IPS-18a (cell line): ENCODE measurements around the gene DPEP1.
"Not testable (repeated sequence)": the region's sequence is repeated elsewhere in the genome, so short reads cannot be mapped to it uniquely, and the experiment has no call there.

Experiments
- H3K27ac ChIP-seq: one replicate; pipeline ENCODE4 v1.5.1; 2013; ENCODE audit warnings: low read length
- H3K27me3 ChIP-seq: one replicate; pipeline ENCODE4 v1.6.1; 2013; ENCODE audit warnings: mild to moderate bottlenecking, low read length; ENCODE audit not compliant: control insufficient read depth, insufficient read depth
- H3K36me3 ChIP-seq: one replicate; pipeline ENCODE4 v1.6.1; 2013; ENCODE audit warnings: low read depth, low read length; ENCODE audit not compliant: control insufficient read depth
- H3K4me1 ChIP-seq: one replicate; pipeline ENCODE4 v1.6.1; 2013; ENCODE audit warnings: low read depth, low read length; ENCODE audit not compliant: control insufficient read depth
- H3K4me3 ChIP-seq: one replicate; pipeline ENCODE4 v1.5.1; 2013; ENCODE audit warnings: low read length
- H3K9ac ChIP-seq: one replicate; pipeline ENCODE4 v1.6.1; 2013; ENCODE audit warnings: mild to moderate bottlenecking, low read length, moderate library complexity
- H3K9me3 ChIP-seq: one replicate; pipeline ENCODE4 v1.6.1; 2013; ENCODE audit warnings: low read depth, low read length; ENCODE audit not compliant: control insufficient read depth

DPEP1 gene

DNA sequence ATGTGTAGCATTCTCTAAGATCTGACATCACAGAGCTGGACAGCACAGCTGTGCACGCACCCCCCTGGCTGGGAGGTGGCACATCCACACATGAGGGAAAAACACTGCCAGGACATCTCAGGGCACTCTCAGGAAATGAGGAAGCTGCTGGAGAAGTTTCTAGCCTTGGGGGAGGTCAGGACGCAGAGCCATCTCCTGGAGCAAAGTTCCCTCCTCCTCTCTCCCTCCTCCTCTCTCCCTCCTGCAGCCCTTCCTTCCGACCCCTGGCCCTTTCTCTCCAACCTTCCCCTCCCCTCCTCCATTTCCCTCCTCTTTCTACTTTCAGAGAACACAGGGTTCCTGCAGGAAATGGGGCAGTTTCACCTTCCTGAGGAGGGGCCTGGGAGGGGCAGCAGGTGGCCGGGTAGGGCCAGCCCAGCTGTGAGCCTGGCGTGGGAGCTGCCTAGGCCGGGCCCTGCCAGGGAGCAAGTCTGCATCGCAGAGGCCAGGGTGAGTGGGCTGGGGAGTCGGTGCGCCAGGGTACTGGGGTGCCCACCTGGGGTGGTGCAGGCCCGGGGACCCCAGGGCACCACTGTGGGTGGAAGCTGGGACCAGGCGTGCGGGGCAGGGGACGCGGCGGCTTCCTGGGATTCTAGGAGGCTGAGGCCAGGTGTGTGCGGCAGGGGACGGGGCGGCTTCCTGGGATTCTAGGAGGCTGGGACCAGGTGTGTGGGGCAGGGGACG is at the start of gene DPEP1:
Gene DPEP1, plus strand, starts transcription at position 412 of the 723 bp plus-strand sequence. CDS start 16,769 bp downstream, outside the sequence.
- no peak within 1 kb of the TSS for H3K27ac ChIP-seq
- H3K9me3 ChIP-seq = no peaks in the 10 kb centered on the region
- H3K36me3 ChIP-seq = no peaks in the 10 kb centered on the region
- H3K27me3 ChIP-seq = no peaks in the 10 kb centered on the region
- H3K9ac ChIP-seq = no peak within 1 kb of the TSS
- H3K4me1 ChIP-seq = no peaks in the 10 kb centered on the region
- H3K4me3 ChIP-seq = no peak within 1 kb of the TSS

DNA sequence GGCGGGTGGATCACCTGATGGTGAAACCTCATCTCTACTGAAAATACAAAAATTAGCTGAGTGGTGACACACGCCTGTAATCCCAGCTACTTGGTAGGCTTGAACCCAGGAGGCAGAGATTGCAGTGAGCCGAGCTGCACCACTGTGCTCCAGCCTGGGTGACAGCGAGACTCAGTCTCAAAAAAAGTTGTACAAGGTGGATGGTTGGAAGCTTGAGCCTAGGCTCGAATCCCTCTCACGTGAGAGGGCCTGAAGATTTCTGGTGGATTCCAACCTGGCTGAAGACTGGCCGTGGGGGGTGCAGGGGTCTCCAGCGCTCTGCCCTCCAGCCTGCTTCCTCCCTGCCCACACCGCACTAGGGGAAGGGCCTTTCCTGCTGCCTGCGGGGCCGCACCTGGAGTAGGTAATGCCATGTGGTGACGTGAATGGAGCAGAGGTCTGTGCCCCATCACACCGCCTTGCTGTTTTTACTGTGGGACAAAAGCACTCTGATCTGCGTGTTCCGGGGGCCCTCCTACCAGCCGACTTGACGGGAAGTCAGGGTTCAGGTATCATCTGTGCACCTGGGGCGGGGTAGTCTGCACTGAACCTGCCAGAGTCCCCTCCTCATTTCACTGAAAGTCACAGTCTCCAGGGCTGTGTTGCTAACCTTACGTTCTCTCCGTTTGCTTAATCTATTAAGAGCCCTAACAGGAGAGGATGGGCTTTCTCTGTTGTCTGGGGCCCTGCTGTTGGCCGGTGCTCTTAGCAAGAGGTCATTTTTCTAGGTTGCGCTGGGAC is 48.8 kb upstream of the DPEP1 start:
- H3K36me3 ChIP-seq = peaks cover 33% of the 10 kb centered on the region
- H3K27ac ChIP-seq = no peak overlapping the region
- peaks cover 17% of the 10 kb centered on the region for H3K4me1 ChIP-seq

DNA sequence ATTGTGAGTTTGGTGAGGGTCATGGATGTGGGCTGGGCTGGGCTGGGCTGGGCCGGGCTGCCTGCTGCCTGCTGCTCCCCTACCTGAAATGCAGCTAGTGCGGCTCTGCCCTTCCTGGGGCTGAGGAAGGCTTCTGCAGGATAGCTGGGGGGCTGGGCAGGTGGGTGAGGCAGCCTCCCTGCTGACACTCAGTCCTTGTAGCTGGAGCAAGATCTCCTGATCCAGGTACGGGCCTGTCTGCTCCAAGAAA is 48.3 kb upstream of the DPEP1 start:
- Histone ChIP-seq H3K27ac (peak overlapping the region; percentile 34), H3K4me1 (peaks cover 17% of the 10 kb centered on the region), H3K36me3 (peaks cover 33% of the 10 kb centered on the region), H3K27me3 (no peaks in the 10 kb centered on the region), H3K9ac (peak overlapping the region; percentile 53), H3K4me3 (peak overlapping the region; percentile 55), H3K9me3 (no peaks in the 10 kb centered on the region)

More for the DNA sequence above, 48.8 kb upstream of the DPEP1 start:
- Histone ChIP-seq H3K4me3 (peak overlapping the region; percentile 15), H3K9ac (peak overlapping the region; percentile 34), H3K27me3 (no peaks in the 10 kb centered on the region), H3K9me3 (no peaks in the 10 kb centered on the region)

DNA sequence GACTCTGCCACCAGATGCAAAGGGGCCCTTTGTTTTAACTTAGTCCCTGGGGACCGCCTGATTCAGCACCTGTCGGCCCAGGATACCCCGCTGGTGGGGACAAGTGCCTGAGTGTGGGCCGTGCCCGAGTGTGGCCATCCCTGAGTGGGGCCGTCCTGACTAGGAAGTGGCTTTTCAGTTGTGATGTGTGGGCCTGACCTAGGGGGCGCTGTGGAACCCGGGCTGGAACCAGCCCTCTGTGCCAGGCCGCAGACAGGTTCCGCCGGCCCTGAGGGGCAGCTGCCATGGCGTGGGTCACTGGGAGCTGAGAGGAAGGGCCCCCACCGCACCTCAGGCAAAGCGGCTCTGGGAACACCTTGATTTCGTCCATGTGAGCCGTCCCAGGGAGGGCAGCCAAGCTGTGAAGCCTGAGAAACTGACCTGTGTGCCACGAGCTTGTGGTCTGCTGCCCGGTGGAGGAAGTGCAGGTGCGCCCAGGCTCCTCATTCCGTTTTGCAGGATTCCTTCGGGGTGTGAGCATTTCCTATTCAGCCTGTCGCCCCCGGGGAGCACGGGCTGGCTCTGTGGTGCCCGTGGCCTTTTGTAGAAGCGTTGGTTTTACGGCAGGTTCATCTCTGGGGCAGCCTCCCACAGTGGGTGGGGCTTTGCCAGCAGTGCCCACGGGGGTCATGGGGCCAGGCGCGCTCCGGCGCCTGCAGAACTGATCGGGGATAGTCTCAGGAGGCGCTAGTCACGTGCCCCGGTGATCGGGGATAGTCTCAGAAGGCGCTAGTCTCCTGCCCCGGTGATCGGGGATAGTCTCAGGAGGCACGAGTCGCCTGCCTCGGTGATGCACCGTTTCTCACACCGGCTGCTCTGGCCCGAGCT is 47.7 kb upstream of the DPEP1 start:
- no peaks in the 10 kb centered on the region for H3K9me3 ChIP-seq
- no peaks in the 10 kb centered on the region for H3K27me3 ChIP-seq
- H3K4me3 ChIP-seq = peak overlapping the region; percentile 55
- H3K9ac ChIP-seq = peak overlapping the region; percentile 53
- peak overlapping the region; percentile 34 for H3K27ac ChIP-seq
- H3K4me1 ChIP-seq = peaks cover 17% of the 10 kb centered on the region
- peaks cover 33% of the 10 kb centered on the region for H3K36me3 ChIP-seq

DNA sequence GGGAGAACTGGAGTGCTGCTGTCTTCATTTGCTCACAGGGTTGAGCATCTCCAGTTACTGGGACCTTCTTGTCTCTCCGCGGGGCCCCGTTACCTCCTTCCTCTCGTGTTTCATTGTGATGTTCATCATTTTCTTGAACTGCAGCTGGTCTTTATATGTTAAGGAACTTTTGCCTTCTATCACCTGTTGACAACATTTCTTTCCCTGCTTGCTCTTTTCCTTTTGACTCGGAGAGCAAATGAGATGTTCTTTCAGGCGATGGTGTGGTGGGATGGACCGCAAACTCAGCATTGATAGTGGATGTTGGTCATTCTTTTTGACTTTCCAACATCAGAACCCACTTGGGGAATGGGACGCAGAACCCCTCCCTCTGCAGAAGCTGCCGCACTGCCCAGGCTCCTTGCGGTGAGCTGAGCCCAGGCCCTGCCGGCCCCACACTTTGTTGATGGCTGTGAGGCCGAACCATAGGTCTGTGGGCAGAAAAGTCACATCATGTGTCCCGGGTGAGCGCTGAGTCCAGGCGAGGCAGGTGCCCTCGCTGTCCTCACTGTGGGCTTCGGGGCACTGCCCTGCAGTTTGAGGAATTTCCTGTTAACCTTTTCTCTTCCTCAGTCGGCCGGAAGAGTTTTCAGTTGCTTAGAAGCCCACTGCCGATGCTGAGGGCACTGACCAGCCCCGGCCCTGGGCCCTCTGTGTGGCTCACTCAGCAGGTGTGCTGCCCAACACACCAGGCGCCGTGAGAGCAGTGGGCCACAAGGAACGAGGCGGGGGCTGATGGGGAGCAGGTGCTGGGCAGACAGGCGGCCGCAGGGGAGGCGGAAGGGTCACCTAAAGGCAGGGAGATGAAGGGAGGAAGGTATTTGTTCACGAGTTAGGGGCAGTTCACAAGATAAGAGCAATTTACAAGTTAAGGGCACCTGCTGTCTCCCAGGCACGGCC is 45.5 kb upstream of the DPEP1 start:
- H3K36me3 ChIP-seq = peaks cover 15% of the 10 kb centered on the region
- no peak overlapping the region for H3K9ac ChIP-seq
- H3K9me3 ChIP-seq = no peaks in the 10 kb centered on the region
- no peaks in the 10 kb centered on the region for H3K27me3 ChIP-seq
- no peak overlapping the region for H3K27ac ChIP-seq
- no peak overlapping the region for H3K4me3 ChIP-seq
- H3K4me1 ChIP-seq = peaks cover 9% of the 10 kb centered on the region

DNA sequence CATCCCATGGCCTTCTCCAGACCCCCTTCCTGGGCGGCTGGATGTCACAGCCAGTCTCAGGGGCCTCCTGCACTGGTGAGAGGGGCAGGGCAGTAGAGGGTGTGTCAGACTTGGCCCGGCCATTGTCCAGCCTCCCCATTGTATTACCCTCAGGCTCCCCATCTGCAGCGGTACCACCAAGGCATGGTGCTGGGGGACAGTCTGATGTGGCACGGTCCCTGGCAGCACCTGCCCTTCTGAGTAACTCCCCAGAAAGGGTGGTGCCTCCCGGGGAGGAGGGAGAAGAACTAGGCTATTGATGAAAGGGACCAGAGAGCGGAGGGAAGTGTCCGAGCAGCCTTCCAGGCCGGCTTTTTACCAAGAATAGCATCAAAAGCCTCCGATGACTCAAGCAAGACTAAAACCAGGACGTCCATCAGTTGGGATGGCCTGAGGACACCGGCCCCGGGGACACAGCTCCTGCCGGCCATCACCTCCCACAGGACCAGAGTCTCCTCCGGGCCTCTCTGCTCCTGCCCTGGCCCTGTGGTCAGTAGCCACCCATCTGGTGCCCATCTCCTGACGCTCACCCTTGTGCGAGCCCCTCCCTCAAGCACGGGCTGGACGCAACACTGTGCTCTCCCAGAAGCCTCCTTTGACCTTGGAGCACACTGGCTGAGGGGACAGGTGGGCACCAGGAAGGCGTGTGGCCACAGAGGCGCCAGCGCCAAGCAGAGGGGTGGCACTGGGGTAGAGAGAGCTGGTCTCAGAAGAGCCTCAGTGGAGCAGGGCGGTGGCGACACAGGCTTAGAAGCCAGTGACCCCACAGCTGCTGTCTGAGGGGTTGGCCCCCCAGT is 43.7 kb upstream of the DPEP1 start:
- H3K9me3 ChIP-seq = no peaks in the 10 kb centered on the region
- H3K4me1 ChIP-seq = no peaks in the 10 kb centered on the region
- no peak overlapping the region for H3K27ac ChIP-seq
- peaks cover 12% of the 10 kb centered on the region for H3K27me3 ChIP-seq
- H3K9ac ChIP-seq = no peak overlapping the region
- no peak overlapping the region for H3K4me3 ChIP-seq
- no peaks in the 10 kb centered on the region for H3K36me3 ChIP-seq

DNA sequence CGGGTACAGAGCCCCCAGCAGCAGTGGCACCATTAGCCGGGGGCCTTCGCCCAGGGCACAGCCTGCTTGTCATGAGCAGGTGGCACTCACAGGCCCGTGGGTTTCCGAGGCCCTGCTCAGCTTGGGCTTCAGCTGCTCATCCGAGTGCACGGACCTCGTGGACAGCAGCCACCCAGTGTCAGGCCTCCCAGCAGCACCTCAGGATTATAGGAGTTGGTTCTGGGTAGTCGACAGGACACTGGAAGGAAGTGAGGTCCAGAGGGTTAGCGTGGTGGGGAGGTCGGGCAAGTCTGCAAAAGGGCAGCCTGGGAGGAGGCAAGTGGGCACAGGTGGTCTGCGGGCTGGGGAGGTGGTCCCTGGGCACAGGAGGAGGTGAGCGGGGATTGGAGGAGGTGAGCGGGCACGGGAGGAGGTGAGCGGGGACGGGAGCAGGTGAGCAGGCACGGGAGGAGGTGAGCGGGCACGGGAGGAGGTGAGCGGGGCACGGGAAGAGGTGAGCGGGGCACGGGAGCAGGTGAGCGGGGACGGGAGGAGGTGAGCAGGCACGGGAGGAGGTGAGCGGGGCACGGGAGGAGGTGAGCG is 43.0 kb upstream of the DPEP1 start:
- Histone ChIP-seq H3K9me3 (no peaks in the 10 kb centered on the region), H3K9ac (no peak overlapping the region), H3K27ac (no peak overlapping the region), H3K27me3 (peaks cover 19% of the 10 kb centered on the region), H3K4me1 (no peaks in the 10 kb centered on the region), H3K4me3 (no peak overlapping the region), H3K36me3 (no peaks in the 10 kb centered on the region)

DNA sequence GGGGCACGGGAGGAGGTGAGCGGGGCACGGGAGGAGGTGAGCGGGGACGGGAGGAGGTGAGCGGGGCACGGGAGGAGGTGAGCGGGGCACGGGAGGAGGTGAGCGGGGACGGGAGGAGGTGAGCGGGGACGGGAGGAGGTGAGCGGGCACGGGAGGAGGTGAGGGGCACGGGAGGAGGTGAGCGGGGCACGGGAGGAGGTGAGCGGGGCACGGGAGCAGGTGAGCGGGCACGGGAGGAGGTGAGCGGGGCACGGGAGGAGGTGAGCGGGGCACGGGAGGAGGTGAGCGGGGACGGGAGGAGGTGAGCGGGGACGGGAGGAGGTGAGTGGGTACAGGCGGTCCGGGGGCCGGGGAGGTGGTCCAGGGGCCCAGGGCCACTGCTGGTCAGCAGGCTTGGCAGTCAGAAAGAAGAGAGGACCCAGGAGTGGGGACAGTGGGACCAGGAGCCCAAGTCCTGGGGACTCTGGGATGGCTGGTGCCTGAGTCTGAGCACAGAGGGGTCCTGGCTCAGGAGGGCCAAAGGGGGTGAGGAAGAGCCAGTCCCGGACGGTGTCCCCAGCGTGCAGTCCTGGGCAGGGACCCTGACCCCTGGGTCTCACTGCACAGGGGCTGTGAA is 42.4 kb upstream of the DPEP1 start:
- not testable (repeated sequence) for H3K9ac ChIP-seq, H3K36me3 ChIP-seq, H3K9me3 ChIP-seq, H3K4me3 ChIP-seq, H3K4me1 ChIP-seq, H3K27ac ChIP-seq
- H3K27me3 ChIP-seq = peaks cover 24% of the 10 kb centered on the region

DNA sequence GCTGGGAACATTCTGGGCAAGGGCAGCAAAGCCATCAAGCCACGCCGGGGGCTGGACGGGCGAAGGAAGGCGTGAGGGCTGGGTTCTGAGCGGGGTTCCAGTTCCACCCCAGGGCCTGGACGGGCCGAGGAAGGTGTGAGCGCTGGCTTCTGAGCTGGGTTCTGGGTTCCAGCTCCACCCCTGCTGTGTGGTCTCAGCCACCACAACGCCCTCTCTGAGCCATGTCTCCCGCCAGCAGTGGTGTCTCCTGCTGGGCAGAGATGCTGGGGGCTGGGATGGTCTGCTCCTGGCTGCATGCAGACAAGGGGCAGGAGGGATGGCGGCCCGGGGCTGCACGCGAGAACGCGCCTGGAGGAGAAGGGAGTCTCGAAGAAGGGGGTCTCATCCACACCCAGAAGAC is 41.8 kb upstream of the DPEP1 start:
- no peak overlapping the region for H3K9ac ChIP-seq
- no peak overlapping the region for H3K4me3 ChIP-seq
- H3K27ac ChIP-seq = no peak overlapping the region
- H3K36me3 ChIP-seq = no peaks in the 10 kb centered on the region
- peaks cover 30% of the 10 kb centered on the region for H3K27me3 ChIP-seq
- H3K4me1 ChIP-seq = no peaks in the 10 kb centered on the region
- no peaks in the 10 kb centered on the region for H3K9me3 ChIP-seq

DNA sequence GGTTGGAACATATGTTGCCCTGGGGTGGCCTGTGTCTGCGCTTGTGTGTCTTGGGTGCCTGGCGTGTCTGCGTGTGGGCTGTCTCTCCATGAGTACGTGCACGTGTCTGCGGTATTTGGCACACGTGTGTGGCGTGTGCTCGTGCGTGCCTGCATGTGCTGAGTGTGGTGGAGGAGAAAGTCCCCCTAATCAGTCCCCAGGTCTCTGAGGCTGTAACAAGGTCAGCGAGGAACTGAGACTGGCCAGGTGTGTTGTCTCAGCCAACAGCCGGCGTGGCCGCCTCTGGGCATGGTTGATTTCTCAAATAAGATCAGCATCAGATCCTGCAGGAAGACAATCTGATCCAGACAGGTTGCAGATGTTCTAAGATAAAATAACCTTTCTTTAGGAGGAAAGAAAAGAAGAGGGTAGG is 41.4 kb upstream of the DPEP1 start:
- Histone ChIP-seq H3K27ac (no peak overlapping the region), H3K4me1 (no peaks in the 10 kb centered on the region), H3K27me3 (peaks cover 34% of the 10 kb centered on the region), H3K9me3 (no peaks in the 10 kb centered on the region), H3K36me3 (no peaks in the 10 kb centered on the region), H3K4me3 (no peak overlapping the region), H3K9ac (no peak overlapping the region)
